ENCODE data around the gene PPP1R7.

Gene PPP1R7

GRCh38 chr2:241129086-241129871 is 21.0 kb upstream of the PPP1R7 start:
- DNase-seq (ENCODE audit: low spot score): no peak
- Histone ChIP-seq H3K4me3 (no peak overlapping the region), H3K27ac (no peak overlapping the region)
- TF ChIP-seq CTCF (IDR thresholded peaks at IDR 0.05): no peak

GRCh38 chr2:241130316-241130715 is 20.0 kb upstream of the PPP1R7 start:
- Histone ChIP-seq H3K27ac (no peak overlapping the region), H3K4me3 (no peak overlapping the region)
- DNase-seq (ENCODE audit: low spot score): no peak
- no peak for TF ChIP-seq CTCF (IDR thresholded peaks at IDR 0.05)

GRCh38 chr2:241131531-241131930 is 18.7 kb upstream of the PPP1R7 start:
- Histone ChIP-seq H3K4me3 (no peak overlapping the region), H3K27ac (no peak overlapping the region)
- DNase-seq (ENCODE audit: low spot score): no peak
- no peak for TF ChIP-seq CTCF (IDR thresholded peaks at IDR 0.05)

GRCh38 chr2:241132538-241133435 is 17.5 kb upstream of the PPP1R7 start:
- H3K27ac ChIP-seq: no peak overlapping the region
- TF ChIP-seq CTCF (IDR thresholded peaks at IDR 0.05): no peak
- no peak for DNase-seq (ENCODE audit: low spot score)
- H3K4me3 ChIP-seq: no peak overlapping the region

GRCh38 chr2:241133436-241133820 is 16.8 kb upstream of the PPP1R7 start:
- Histone ChIP-seq H3K27ac (no peak overlapping the region), H3K4me3 (no peak overlapping the region)
- DNase-seq (ENCODE audit: low spot score): no peak
- TF ChIP-seq CTCF (IDR thresholded peaks at IDR 0.05): no peak

- Histone ChIP-seq H3K4me3 (no peak overlapping the region), H3K27ac (no peak overlapping the region)
- TF ChIP-seq CTCF (IDR thresholded peaks at IDR 0.05): no peak
- DNase-seq (ENCODE audit: low spot score): no peak
Observed at GRCh38 chr2:241134711-241135110, 15.6 kb upstream of the PPP1R7 start.
